HTERT RPE-1 (cell line): Measurements from ENCODE around the gene OSBPL8.
"Not testable (repeated sequence)": the region's sequence is repeated elsewhere in the genome, so short reads cannot be mapped to it uniquely, and the experiment has no call there.

Experiments used
- in situ Hi-C: fragments of 300-500 bp; cut with MboI; formaldehyde crosslinking; loops from 4 replicates; pipeline ENCODE4 v1.14.3; 2020; ENCODE audit warnings: low sequenced_read_pairs

The OSBPL8 gene

GRCh38 chr12:76529226-76529918 lies 30.2 kb downstream of the OSBPL8 start:
- in situ Hi-C loops = no loop called here

DNA sequence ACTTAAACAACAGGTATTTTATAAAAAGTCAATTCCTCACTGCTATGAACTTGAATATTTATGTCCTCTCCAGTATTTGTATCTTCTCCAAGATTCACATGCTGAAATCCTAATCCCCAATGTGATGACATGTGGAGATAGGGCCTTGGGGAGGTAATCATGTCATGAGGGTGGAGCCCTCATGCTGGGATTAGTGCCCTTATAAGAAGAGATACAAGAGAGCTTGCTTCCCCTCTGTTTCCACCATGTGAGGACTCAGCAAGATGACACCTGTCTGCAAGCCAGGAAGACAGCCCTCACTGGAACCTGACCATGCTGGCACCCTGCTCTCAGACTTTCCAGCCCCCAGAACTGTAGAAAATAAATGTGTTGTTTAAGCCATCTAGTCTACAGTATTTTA lies 36.2 kb downstream of the OSBPL8 start:
- in situ Hi-C loops = no loop called here

GRCh38 chr12:76520348-76520747 lies 39.2 kb downstream of the OSBPL8 start:
- in situ Hi-C loops = no loop called here

DNA sequence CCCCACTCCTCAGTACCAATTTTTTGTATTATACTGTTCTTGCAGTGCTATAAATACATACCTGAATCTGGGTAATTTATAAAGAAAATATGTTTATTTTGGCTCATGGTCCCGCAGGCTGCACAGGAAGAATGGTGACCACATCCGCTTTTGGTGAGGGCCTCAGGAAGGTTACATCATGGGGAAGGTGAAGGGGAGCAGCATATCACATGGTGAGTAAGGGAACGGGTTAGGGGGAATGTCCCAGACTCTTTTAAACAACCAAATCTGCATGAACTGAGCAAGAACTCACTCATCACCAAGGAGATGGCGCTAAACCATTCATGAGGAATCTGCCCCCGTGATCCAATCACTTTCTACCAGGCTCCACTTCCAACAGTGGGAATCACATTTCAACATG lies 40.0 kb downstream of the OSBPL8 start:
- in situ Hi-C loops = no loop called here

- in situ Hi-C loops = no loop called here
Measured at GRCh38 chr12:76518699-76519098, 40.9 kb downstream of the OSBPL8 start.

DNA sequence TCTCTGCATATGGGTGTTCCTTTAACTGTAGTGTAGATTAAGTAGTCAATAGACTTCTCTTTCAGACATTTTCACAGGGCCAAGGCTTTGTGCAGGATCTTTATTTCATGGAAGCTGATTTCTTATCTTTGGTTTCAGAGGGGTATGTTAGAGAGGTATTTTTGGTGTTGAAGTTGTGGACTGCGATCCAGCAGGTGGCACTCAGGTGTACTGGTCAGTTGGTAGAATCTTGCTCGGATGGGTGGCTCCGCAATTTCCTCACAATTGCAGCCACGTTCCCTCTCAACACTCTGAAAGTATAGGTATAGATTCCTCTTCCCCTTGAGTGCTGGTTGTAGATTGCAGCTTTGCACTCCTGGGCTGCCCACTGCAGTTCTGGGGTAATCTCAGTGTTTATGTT lies 44.3 kb downstream of the OSBPL8 start:
- in situ Hi-C loops = no loop called here

- in situ Hi-C loops = not testable (repeated sequence)
Measured at GRCh38 chr12:76511116-76511716, 48.4 kb downstream of the OSBPL8 start.

DNA sequence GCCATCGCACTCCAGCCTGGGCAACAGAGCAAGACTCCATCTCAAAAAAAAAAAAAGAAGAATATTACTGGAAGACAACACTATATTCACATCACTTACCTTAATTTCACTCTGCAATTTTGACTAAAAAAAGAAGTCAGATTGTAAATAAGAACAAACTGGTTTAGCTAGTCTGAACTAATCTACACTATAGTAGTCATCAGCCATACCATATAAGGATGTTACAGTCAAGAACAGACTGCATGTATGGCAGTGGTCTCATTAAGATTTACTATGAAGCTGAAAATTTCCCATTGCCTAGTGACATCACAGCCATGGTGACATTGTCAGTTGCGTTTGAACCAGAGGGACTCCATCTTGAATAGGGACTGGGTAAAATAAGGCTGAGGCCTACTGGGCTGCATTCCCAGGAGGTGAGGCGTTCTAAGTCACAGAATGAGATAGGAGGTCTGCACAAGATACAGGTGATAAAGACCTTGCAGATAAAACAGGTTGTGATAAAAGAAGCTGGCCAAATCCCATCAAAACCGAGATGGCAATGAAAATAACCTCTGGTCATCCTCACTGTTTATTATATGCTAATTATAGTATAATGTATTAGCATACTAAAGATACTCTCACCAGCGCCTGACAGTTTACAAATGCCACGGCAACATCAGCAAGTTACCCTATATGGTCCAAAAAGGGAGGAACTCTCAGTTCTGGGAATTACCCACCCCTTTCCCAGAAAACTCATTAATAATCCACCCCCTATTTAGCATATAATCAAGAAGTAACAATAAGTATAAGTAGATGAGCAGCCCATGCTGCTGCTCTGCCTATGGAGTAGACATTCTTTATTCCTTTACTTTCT lies 51.2 kb downstream of the OSBPL8 start:
- in situ Hi-C loops = no loop called here

DNA sequence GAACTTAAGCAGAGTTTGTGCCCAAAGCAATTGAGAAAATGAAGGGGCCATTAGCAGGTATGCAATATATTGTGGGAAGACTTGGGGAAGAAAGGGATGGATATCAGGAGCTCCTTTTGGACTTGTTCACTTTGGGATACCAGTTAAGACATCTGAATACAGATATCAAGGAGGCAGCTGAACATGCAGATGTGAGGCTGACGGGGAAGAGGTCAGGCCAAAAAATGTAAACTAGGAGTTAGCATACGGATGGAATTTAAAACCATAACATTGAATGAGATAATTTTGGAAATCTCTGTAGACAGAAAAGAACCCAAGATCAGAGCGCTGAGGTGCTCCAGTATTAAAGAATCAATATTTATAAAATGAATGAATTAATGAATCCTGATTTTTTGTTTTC lies 53.4 kb downstream of the OSBPL8 start:
- in situ Hi-C loops = no loop called here

- in situ Hi-C loops = no loop called here
Measured at GRCh38 chr12:76505050-76505449, 54.5 kb downstream of the OSBPL8 start.

GRCh38 chr12:76504606-76505005 lies 55.0 kb downstream of the OSBPL8 start:
- in situ Hi-C loops = no loop called here

DNA sequence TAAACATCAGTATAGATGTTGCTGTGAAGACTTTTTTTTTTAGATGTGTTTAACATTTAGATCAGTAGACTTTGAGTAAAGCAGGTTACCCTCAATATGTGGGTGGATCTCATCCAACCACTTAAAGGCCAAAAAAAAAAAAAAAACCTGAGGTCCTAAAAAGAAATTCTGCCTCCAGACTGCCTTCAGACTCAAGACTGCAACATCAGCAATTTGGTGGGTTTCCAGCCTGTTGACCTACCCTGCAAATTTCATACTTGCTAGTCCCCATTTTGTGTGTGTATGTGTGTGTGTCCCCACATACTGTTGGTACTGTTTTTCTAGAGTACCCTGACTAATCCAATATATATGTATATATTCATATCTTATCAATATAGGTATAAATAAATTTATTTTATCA lies 55.6 kb downstream of the OSBPL8 start:
- in situ Hi-C loops = no loop called here

- in situ Hi-C loops = no loop called here
Measured at GRCh38 chr12:76501390-76501789, 58.2 kb downstream of the OSBPL8 start.

DNA sequence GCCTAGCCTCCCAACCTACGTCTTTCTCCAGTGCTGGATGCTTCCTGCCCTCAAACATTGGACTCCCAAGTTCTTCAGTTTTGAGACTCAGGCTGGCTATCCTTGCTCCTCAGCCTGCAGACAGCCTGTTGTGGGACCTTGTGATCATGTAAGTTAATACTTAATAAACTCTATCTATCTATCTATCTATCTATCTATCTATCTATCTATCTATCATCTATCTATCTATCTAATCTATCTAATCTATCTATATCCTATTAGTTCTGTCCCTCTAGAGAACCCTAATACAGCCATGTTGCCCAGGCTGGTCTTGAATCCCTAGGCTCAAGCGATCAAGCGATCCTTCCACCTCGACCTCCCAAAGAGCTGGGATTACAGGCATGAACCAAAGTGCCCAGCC lies 60.4 kb downstream of the OSBPL8 start:
- in situ Hi-C loops = not testable (repeated sequence)

GRCh38 chr12:76495556-76495955 lies 64.0 kb downstream of the OSBPL8 start:
- in situ Hi-C loops = no loop called here

GRCh38 chr12:76491292-76491691 lies 68.3 kb downstream of the OSBPL8 start:
- in situ Hi-C loops = no loop called here

GRCh38 chr12:76490763-76491162 lies 68.8 kb downstream of the OSBPL8 start:
- in situ Hi-C loops = no loop called here

DNA sequence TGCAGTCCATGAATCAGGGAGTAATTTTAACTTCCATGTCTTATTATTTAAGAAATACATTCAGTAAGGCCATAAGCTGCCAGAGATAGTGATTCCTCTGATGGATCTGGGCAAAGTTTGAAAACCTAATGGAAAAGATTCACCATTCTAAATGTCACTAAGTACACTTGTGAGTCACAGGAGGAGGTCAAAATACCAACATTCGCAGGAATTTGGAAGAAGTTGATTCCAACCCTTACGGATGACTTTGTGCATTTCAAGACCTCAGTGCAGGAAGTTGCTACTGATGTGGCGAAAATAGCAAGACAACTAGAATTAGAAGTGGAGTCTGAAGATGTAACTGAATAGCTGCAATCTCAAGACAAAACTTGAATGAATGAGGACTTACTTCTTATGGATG lies 69.8 kb downstream of the OSBPL8 start:
- in situ Hi-C loops = no loop called here

DNA sequence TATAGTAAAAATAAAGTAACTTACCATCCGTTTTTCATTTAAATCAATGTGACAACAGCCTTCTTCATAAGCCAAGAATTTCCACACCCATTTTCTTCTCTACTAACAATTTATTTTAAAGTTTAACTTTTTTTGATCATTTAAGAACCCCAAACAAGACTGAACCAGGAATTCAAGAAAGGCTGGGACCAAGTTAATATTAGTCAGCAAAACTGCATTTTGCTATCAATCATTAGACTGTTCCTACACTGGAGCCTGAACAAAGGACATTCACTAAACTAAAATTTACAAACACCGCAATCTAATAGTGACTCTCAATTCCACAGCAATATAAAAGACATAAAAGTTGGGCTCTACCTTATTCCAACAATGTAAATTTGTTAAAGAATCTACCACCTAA lies 73.6 kb downstream of the OSBPL8 start:
- in situ Hi-C loops = no loop called here

DNA sequence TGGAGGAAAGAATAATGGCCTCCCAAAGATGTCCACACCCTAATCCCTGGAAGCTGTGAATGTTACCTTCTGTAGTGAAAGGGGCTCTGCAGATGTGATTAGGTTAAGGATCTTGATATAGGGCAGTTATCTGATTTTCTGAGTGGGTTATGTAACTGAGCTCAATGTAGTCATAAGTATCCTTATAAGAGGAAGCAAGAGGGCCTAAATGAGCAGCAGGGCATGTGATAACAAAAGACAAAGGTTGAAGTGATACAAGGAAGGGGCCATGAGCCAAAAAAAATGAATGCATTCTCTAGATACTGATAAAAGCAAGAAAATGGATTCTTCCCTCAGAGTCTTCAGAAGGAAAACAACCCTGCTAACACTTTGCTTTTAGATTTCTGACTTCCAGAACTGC lies 78.8 kb downstream of the OSBPL8 start:
- in situ Hi-C loops = no loop called here

GRCh38 chr12:76478045-76478444 lies 81.5 kb downstream of the OSBPL8 start:
- in situ Hi-C loops = no loop called here

DNA sequence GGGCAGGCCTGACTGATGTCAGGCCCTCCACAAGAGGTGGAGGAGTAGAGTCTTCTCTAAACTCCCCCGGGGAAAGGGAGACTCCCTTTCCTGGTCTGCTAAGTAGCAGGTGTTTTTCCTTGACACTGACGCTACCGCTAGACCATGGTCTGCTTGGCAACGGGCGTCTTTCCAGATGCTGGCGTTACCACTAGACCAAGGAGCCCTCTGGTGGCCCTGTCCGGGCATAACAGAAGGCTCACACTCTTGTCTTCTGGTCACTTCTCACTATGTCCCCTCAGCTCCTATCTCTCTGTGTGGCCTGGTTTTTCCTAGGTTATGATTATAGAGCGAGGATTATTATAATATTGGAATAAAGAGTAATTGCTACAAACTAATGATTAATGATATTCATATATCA lies 86.7 kb downstream of the OSBPL8 start:
- in situ Hi-C loops = not testable (repeated sequence)
